ENCODE data around the gene ARMH4.

The ARMH4 gene

DNA sequence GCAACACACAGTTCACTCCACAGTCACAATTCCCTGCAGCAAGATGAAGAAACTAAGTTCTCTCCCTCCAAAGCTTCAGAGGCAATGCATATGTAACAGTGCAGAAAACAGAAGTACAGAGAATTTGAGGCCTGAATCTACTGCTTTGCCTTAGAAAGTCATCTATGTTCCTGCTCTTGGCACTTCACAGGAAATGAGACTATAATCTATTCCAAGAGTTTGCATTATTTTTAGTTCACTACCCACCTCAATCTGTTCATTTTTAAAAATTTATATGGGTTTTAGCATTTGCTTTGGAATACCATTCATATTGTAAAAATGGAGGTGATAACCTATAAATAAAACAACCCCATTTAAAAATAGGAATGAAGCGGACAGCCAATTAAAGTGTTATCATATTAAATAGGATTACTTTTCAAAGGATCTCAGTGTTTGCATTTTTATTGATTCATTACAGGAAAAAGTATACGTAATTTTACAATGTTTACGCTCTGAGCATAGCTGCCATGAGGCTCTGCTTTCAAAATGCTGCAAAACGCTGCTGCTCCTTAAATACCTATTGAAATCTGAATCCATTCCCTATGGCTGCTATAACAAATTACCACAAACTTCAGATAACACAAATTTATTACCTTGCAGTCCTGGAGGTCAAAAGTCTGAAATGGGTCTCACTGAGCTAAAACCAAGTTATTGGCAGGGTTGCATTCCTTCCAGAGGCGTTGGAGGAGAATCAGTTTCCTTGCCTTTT, 60.0 kb downstream of the ARMH4 start:
- no peak for DNase-seq

DNA sequence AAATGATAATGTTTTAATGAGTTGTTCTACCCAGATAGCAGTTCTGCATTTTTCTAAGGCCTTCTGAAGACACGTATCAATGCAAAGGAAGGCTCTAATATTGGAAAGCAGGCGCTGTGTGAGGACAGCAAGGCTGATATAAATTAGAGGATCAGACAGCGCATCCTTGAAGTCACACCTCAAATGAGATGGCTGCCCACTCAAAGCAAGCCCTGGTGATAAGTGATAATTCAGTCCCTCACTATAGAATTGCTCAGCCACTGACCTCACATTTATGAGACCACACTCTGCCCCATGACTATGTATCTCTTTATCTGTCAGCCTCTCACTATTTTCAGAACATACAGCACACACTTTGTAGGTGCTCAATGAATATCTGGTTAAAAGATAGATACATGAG, 62.4 kb downstream of the ARMH4 start:
- no peak for DNase-seq

DNA sequence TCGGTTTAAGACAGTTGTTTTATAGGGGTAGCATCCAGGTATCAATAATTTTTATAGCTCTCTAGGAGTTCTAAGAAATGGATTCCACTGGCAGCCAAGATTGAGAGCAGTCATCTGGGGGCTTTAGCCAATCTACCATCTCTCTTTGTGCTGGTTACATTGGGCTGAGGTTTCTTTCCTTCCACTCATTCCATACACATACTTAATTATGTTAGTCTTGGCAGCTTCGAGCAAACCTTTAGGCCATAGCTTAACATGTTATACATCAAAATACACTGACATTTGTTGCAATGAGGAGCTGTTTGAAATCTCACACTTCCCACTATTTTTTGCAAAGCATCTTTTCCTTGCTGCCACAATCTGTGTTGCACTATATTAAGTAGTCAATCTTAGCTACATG, 63.1 kb downstream of the ARMH4 start:
- no peak for DNase-seq

GRCh38 chr14:58085877-58086276, 66.1 kb downstream of the ARMH4 start:
- DNase-seq = no peak

DNA sequence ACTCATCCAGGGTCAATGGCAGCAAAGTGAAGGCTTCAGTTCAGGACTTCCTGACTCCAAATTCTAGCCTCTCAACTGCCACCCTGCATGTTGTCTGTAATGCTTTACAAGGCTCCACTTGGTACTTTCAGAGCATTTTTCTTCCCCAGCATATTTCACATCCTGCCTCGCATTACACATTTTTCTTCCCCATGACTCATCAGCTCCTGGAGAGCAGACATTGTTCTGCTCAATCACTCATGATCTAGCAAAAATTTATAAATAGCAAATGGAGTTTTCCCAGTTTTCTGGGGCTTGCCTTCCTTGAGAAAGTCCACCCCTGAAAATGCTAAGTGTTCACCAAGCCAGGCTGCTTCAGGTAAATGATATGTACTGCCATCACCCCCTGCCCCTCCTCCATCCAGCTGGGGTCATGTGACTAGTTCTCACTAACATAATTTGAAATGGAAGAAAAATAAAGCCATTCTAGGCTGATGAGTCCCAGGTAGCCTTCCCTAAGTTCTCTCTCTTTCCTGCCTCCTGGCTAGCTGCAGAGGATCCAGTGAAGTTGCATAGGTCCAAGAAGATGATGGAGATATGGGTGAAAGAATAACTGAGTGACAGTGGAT, 69.4 kb downstream of the ARMH4 start:
- no peak for DNase-seq

GRCh38 chr14:58082011-58082410, 70.0 kb downstream of the ARMH4 start:
- no peak for DNase-seq

DNA sequence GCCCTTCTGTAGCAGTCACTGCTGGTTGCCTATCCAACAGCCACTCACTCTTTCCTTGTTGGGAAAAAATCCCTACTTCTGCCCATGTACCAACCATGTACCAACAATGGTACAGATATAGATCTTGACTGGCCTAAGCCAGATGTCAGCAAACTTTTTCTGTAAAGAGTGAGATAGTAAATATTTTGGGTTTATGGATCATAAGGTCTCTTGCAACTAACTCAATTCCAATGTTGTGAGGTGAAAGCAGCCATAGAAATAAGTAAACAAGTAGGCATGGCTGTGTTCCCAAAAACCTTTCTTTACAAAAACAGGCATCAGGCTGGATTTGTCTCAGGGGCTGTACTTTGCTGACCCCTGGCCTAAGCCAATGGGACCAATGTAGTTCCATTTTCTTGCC, 73.5 kb downstream of the ARMH4 start:
- no peak for DNase-seq

DNA sequence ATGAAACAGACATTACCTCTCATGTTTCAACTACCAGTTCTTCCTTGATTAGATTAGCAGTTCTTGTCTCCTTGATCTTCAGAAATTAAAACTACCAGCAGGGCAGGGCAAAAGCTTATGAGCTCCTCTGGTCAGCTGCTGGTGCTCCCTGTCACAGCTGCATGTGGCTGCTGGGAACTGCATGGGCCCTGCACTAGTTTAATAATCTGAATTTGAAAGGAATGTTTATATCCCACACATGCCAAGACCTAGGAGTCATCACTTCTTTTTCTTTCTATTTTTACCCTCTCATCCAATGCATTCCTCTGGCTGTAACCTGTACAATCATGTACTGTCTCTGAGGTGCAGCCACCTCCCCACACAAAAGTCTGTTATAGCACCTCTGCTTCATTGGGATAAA, 73.9 kb downstream of the ARMH4 start:
- no peak for DNase-seq

GRCh38 chr14:58077621-58078020, 74.4 kb downstream of the ARMH4 start:
- DNase-seq = no peak

GRCh38 chr14:58073516-58073915, 78.5 kb downstream of the ARMH4 start:
- DNase-seq = no peak

DNA sequence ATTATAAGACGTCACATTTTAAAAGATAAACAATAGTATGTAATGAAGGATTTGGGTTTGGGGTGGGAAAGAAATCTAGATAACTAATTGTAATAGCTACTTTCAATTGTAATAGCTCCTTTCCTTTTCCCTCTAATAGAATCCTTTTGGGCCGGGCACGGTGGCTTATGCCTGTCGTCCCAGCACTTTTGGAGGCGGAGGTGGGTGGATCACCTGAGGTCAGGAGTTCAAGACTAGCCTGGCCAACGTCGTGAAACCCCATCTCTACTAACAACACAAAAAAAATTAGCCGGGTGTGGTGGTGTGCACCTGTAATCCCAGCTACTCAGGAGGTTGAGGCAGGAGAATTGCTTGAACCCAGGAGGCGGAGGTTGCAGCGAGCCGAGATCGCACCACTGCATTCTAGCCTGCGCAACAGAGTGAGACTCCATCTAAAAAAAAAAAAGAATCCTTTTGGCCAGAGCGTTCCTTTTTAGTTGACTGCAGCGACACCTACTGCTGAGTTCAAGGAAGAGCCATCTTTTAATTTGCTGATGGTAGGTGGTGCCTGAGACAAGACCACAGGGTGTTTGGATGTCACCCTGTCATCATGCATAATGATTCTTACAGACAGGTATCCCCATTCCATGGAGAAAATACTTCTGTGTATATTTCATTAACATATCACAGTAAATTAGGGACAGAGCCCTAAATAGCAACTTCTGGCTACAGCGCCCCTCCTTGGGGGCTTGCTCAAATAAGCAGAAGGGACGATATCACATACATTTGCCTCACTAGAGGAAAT, 79.5 kb downstream of the ARMH4 start:
- no peak for DNase-seq

- no peak for DNase-seq
These were observed 80.7 kb downstream of the ARMH4 start for GRCh38 chr14:58071341-58071740.

DNA sequence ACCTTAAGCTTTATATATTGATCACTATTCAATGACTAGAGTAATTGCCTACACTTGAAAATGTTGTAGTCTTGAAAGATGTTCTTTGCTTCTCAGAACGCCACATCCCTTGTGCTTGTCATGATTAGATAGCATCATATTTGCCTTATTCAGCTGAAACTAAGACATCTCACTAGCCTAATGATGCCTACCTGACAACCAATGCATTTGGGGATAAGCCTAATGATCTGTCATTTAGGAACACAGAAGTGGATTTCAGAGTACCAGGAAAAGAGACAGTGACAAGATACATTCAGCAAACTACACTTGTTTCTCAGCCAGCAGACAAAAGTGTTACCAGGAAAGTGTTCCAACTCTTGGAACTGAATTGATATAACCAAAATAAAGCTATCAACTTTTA, 83.7 kb downstream of the ARMH4 start:
- DNase-seq = no peak

DNA sequence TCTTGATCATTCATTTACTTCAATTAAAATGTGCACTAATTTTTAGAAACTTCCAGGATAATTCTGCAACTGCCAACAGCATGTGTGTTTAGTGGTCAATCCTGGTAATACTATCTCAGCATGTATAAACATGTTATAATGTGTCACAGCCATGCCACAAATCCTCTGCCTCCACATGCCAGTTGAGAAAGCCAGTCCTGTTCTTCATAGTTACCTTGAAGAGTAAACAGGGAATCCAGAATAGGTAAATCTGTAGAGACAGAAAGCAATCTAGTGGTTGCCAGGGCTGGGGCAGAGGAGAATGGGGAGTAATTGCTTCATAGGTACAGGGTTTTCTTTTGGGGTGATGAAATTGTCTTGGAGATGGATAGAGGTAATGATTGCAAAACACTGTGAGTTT, 85.9 kb downstream of the ARMH4 start:
- no peak for DNase-seq

- DNase-seq = no peak
These were observed 90.4 kb downstream of the ARMH4 start for GRCh38 chr14:58061581-58061980.

DNA sequence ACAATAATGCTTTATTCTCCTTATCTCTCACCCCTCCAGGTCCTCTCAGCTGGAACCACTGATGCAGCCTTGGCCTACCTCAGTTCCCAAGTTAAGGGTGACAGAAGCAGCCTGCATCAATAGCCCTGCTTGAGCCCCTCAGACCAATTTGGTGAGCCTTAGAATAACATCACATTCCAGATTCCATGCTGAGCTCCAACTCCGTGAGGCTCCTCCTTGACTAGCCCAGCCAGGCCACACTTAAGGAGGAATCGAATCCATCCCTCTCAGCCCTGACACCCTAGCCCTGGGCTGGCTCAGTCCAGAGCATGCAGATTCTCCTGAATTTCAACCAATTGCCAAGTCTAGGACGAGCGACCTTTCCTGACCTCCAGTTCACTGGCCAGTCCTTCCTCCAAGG, 91.1 kb downstream of the ARMH4 start:
- DNase-seq = no peak

GRCh38 chr14:58060077-58060476, 91.9 kb downstream of the ARMH4 start:
- no peak for DNase-seq

GRCh38 chr14:58059126-58059525, 92.9 kb downstream of the ARMH4 start:
- no peak for DNase-seq

GRCh38 chr14:58055497-58056010, 96.5 kb downstream of the ARMH4 start:
- DNase-seq = no peak

DNA sequence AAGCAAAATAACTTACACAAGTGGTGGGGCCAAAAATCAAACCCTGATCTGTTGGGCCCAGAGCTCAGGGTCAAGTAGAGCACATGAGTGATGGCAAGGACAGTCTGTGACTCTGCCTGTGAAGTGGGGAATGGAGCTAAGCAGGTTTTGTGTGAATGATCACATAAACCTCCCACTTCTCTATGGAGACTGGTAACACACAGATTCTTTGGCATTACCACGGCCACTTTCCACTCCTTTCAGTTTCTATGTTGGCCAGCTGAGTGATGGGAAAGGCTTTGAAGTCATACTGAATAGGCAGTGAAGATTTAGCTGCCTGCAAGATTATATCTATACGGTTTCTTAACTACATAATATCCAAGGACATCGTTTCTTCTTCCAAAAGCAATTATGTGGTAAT, 97.9 kb downstream of the ARMH4 start:
- no peak for DNase-seq

DNA sequence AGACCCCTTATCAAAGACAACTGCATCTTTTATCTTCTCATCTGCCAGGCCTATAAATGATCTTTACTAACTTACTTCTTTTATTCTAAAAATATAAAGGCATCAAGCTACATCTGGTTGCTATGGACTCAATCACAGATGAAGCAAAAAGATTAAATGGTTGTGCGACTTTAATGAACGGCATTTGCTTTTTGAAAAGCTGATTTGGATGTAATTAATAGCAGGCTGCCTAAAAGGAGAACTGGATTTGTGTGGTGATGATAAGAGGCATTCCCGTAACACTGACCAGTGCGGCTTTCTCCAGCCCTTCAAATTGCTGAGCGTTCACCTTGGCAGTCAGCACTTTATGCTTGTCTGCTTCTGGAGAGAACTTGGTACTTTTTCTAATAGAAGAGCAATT, 103.8 kb downstream of the ARMH4 start:
- no peak for DNase-seq

- no peak for DNase-seq
These were observed 124.1 kb downstream of the ARMH4 start for GRCh38 chr14:58027904-58028303.

DNA sequence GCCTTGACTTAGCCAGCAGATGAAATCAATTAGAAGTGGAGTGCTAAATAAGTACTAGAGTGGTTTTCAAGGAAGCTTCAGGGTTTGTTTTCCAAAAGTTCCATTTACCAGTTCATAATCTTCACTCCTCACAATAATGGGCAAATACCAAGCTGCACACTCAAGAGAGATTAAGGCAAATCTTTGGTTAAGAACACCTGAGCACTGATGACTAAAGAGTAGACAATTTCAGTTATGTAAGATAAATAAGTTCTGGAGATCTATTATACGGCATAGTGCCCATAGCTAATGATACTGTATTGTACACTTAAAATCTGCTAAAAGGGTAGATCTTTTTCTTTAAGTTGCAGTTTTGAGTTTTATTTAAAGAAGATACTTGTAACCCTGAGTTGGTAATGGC, 125.0 kb downstream of the ARMH4 start:
- no peak for DNase-seq

- no peak for DNase-seq
These were observed 125.8 kb downstream of the ARMH4 start for GRCh38 chr14:58026219-58026618.
